Measurements from ENCODE around the gene MON1A.

Gene MON1A

GRCh38 chr3:49886922-49887265, 42.7 kb downstream of the MON1A start:
- DNase-seq, result no peak

- DNase-seq, result no peak
Measured at GRCh38 chr3:49883998-49884397, 45.6 kb downstream of the MON1A start.

- no peak for DNase-seq
Measured at GRCh38 chr3:49882166-49882565, 47.4 kb downstream of the MON1A start.

- DNase-seq, result no peak
Measured at GRCh38 chr3:49880581-49881315, 48.9 kb downstream of the MON1A start.

GRCh38 chr3:49879721-49880120, 49.9 kb downstream of the MON1A start:
- DNase-seq, result no peak

- DNase-seq, result no peak
Measured at GRCh38 chr3:49878686-49879085, 50.9 kb downstream of the MON1A start.

- DNase-seq, result no peak
Measured at GRCh38 chr3:49877716-49878115, 51.9 kb downstream of the MON1A start.

GRCh38 chr3:49876567-49876966, 53.0 kb downstream of the MON1A start:
- no peak for DNase-seq

- no peak for DNase-seq
Measured at GRCh38 chr3:49873623-49874022, 56.0 kb downstream of the MON1A start.

- DNase-seq, result no peak
Measured at GRCh38 chr3:49872801-49873281, 56.8 kb downstream of the MON1A start.

- no peak for DNase-seq
Measured at GRCh38 chr3:49871531-49872153, 58.0 kb downstream of the MON1A start.

- no peak for DNase-seq
Measured at GRCh38 chr3:49869525-49870126, 60.0 kb downstream of the MON1A start, which contains the start of gene CAMKV. TSS of gene CAMKV (minus strand) at chr3:49869906. CDS start at chr3:49862388, 7,518 bp downstream.

GRCh38 chr3:49868862-49869466, 60.6 kb downstream of the MON1A start:
- no peak for DNase-seq

- DNase-seq, result no peak
Measured at GRCh38 chr3:49867871-49868321, 61.7 kb downstream of the MON1A start.

- DNase-seq, result no peak
Measured at GRCh38 chr3:49867400-49867799, 62.2 kb downstream of the MON1A start.

GRCh38 chr3:49865198-49865784, 64.3 kb downstream of the MON1A start:
- no peak for DNase-seq

- DNase-seq, result no peak
Measured at GRCh38 chr3:49864505-49864904, 65.1 kb downstream of the MON1A start.

GRCh38 chr3:49859576-49860305, 69.9 kb downstream of the MON1A start:
- no peak for DNase-seq

All from NCI-H1436 treated with DMSO at 0.1 percent for 48 hours (cell line).